HG03469 (cell line): ENCODE measurements around the gene NMT2.

Source experiments
- ATAC-seq: cut with Tn5 transposase; IDR thresholded peaks from one replicate; pipeline ENCODE4 v1.9.1; 2021; ENCODE audit warnings: mild to moderate bottlenecking, moderate library complexity, moderate number of reproducible peaks; ENCODE audit not compliant: unreplicated experiment

Gene NMT2

DNA sequence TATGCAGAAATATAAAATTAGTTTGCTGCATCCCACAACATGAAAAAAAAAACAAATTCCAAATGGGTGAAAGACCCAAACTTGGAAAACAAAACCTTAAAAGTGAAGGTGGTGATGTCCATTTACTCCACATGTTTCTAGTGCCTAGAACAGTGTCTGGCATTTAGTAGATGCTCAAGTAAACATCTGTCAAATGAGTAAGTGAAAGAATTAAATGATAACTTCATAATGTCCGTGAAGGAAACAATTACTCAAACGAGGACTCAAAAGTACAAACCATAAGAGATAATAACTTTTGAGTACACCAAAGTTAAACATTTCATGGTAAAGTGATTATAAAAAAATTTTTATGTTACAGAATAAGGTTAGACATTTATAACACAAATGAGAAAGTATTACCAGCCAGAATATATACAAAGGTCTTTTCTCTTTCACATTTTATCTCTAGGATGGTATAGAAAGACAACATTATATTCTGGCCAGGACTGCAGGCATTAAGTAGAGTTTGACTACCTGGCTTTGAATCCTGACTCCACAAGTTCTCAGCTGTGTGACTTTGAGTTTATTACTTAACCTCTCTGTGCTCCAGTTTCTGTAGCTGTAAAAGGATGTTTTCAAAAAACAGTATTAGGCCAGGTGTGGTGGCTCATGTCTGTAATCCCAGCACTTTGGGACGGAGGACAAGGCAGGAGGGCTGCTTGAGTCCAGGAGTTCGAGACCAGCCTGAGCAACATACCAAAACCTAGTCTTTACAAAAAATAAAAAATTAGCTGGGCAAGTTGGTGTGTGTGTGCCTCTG, 20.7 kb downstream of the NMT2 start:
- ATAC-seq, result no peak

- no peak for ATAC-seq
Measured at GRCh38 chr10:15146366-15146765, 22.1 kb downstream of the NMT2 start.

GRCh38 chr10:15144788-15145187, 23.7 kb downstream of the NMT2 start:
- no peak for ATAC-seq

- ATAC-seq, result peak; percentile 93
Measured at GRCh38 chr10:15141136-15142054, 27.1 kb downstream of the NMT2 start.

- ATAC-seq, result no peak
Measured at GRCh38 chr10:15140698-15141097, 27.8 kb downstream of the NMT2 start.

- no peak for ATAC-seq
Measured at GRCh38 chr10:15137636-15138035, 30.9 kb downstream of the NMT2 start.

- ATAC-seq, result no peak
Measured at GRCh38 chr10:15137036-15137359, 31.5 kb downstream of the NMT2 start.

- ATAC-seq, result no peak
Measured at GRCh38 chr10:15136129-15137035, 32.1 kb downstream of the NMT2 start.

DNA sequence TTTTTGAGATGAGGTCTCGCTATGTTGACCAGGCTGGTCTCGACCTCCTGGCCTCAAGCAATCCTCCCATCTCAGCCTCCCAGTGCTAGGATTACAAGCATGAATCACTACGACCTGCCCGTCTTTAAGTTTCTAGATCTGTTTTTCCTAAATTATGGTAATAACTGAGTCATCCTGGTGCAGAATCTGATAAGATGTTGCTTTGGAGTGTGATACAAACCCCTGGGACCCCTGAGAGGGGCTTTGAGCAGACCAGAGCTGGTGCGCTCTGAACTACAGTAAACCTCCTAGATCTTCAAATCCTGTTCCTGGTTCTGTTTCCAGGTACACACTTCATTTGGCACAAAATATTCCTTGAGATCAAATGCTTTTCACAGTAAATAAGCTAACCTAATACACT, 37.2 kb downstream of the NMT2 start:
- ATAC-seq, result no peak

GRCh38 chr10:15124908-15125307, 43.6 kb downstream of the NMT2 start:
- no peak for ATAC-seq

DNA sequence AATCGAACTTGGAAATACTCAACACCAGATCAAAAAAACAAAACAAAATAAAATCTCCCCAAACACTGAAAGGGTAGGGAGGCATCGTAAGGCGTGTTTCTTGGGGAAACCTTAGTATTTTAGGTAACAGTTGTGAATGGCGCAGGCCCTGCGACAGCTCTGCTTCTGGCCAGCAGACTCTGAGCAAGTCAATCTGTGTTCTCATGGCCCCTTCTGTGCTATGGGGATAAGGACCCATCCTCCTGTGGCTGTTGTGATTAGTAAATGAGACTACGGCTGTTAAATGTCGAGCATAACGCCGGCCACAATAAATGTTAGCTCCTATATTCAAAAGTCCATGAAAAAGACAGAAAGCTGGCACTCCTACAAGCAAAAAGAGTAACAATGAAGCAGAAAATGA, 44.3 kb downstream of the NMT2 start:
- ATAC-seq, result no peak

- ATAC-seq, result no peak
Measured at GRCh38 chr10:15123749-15124184, 44.7 kb downstream of the NMT2 start.

DNA sequence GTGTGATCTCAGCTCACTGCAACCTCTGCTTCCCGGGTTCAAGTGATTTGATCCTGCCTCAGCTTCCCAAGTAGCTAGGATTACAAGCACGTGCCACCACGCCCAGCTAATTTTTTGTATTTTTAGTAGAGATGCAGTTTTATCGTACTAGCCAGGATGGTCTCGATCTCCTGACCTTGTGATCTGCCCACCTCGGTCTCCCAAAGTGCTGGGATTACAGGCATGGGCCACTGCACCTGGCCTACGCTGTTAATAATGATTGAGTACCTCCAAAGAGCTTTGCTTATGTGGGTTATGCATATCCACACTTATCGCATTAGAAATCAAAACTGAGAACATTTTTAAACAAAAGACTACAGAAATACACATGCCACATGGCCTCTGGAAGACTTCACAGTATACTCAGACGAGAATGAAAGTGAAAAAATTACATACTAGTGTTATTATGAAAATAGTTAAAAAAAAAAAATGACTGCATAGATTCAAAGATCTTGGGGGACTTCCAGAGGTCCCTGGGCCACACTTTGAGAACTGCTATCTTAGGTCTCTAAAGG, 45.9 kb downstream of the NMT2 start:
- ATAC-seq, result peak; percentile 70

DNA sequence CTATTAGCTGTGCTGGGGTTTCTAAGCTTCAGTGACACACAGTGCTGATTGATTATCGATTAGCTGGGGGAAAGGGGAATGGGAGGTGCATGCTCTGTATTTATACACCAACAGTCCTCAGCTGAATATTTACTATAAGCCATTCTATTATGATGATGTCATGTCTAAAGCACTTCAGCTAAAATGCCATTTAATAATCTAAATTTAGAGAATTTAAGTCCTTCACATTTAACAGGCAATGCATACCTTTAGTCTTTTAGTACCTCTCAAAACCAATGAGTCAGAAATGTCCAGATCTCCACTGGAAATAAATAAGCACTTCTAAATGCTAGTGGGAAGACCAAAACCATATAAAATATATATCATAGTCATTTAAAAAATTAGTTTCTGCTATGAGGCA, 46.8 kb downstream of the NMT2 start:
- ATAC-seq, result no peak

DNA sequence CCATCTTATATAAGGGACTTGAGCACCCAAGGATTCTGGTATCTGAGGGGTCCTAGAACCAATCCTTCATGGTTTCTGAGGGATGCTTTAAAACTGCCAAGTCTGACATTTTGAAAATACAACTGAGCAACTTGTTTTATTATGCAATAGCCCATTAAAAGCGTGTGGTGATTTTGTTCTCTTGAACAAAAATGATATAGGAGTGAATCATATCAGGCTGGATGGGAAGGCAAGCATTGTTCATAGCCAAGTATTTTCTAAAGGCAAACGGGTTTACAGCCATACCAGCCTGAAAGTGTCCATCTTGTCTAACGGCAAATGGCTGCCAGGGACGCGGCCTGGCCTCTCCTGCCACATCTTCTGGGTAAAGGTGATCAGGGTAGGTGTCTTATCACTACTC, 48.0 kb downstream of the NMT2 start:
- no peak for ATAC-seq

DNA sequence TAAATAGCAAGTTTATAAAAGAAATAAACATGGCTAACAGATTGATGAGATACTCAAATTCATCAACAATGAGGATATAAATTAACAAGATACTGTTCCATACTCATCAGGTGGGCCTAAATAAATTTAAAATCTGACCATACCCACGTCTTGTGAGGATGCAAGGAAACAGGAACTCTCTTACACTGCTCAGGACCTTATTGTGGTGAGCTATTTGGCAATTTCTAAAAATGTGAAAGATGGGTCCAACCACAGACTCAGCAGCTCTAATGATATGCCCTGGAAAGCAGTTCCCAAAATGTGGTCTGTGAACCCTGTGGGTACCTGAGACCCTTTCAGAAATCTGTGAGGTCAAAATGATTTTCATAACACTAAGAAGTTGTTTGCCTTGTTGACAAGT, 49.9 kb downstream of the NMT2 start:
- no peak for ATAC-seq

- ATAC-seq, result no peak
Measured at GRCh38 chr10:15116225-15116624, 52.3 kb downstream of the NMT2 start.

GRCh38 chr10:15113766-15114165, 54.7 kb downstream of the NMT2 start:
- no peak for ATAC-seq

- ATAC-seq, result no peak
Measured at GRCh38 chr10:15112657-15113056, 55.8 kb downstream of the NMT2 start.

DNA sequence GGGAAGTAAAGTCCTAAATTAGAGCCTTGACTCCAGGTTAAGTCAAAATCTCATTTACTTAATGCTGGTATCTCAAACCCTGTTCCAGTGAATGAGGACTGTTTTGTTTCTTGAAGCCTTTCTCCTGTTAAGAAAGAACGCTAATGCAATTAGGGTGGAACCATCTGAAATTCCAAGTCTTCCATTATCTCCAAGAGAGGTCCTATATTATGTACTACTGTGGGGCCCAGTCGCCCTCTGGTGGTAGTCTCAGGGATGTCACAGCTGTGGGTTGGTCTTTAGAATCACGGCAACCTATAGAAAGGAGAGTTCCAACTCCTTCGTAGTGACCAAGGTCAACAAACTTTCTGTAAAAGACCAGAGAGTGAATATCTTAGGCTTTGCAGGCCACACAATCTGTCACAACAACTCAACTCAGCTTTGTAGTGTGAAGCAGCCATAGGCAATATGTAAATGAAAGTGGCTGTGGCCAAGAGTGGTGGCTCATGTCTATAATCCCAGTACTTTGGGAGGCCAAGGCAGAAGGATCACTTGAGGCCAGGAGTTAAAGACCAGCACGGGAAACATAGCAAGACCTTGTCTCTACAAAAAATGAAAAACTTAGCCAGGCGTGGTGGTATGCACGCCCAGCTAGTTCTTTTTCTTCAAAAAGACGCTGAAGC, 62.0 kb downstream of the NMT2 start:
- ATAC-seq, result no peak
